GM12878 (cell line): ENCODE measurements around the gene NHLRC3. TPM values are rescaled to one million over a fixed set of nuclear protein-coding genes. Genes with fewer than 3 reads are reported as not detected.

Experiments used
- NR2C1 ChIP-seq: fragments of 450-650 bp; IDR thresholded peaks from 2 replicates; pipeline ENCODE4 v1.6.1; 2017; ENCODE audit warnings: antibody characterized with exemption, mild to moderate bottlenecking, moderate library complexity
- USF1 ChIP-seq: IDR thresholded peaks from 2 replicates; pipeline ENCODE4 v1.6.1; 2011; ENCODE audit warnings: borderline replicate concordance, low read depth, mild to moderate bottlenecking, moderate library complexity, mixed read lengths, low read length; ENCODE audit not compliant: insufficient read depth; ENCODE audit errors: extremely low read length
- polyA plus RNA-seq, 11 experiments: library from polyadenylated mRNA; depleted of rRNA in 4 of 11; unstranded in 6 of 11; stranded (reverse) in 5 of 11; fragments of >200 nt; fragmentation: Nextera tagmentation in 4 of 11; fragmentation: Illumina TruSeq in 1 of 11; extraction: Ambion mirVana in 4 of 11; extraction: Trizol in 1 of 11; gene quantifications; 1 replicate in 1 of 11; 2 replicates in 10 of 11; pipeline versions ENCODE4 v1.2.1 to v1.2.3, GENCODE V29; 2011 to 2016; ENCODE audit warnings: inconsistent platforms in 2 of 11, missing spikeins in 2 of 11, low read depth in 1 of 11
- total RNA-seq, 4 experiments: library from RNA; depleted of rRNA in 3 of 4; stranded (reverse); fragments of >200 nt in 3 of 4; fragmentation: Illumina TruSeq in 1 of 4; extraction: Trizol in 1 of 4; gene quantifications; 2 replicates each; pipeline versions ENCODE4 v1.2.1 to v1.2.3, GENCODE V29; 2013 to 2021
- TF ChIP-seq, protein P1 (sequence below), 3 experiments: IDR thresholded peaks in 2 of 3; conservative IDR thresholded peaks in 1 of 3; 2 replicates each; pipeline ENCODE4 v1.5.1; 2011; ENCODE audit warnings: low read depth in 3 of 3, low read length in 3 of 3, mild to moderate bottlenecking in 3 of 3, control low read depth in 2 of 3, moderate library complexity in 2 of 3, inconsistent platforms in 1 of 3, mixed read lengths in 1 of 3; ENCODE audit not compliant: control insufficient read depth in 2 of 3, insufficient read depth in 1 of 3; ENCODE audit errors: extremely low read depth in 1 of 3
- TF ChIP-seq, protein P2 (sequence below): fragments of 450-650 bp; formaldehyde crosslinking; IDR thresholded peaks from 2 replicates; pipeline ENCODE4 v1.4.0; 2020; ENCODE audit warnings: mild to moderate bottlenecking, moderate library complexity

Gene NHLRC3
- total and polyA plus RNA-seq, 10 of the 15 experiments (the other 5 are each of a cell fraction or from before 2014, with no cell fraction given): 8.3 to 38.0 (median 18.9) TPM

DNA sequence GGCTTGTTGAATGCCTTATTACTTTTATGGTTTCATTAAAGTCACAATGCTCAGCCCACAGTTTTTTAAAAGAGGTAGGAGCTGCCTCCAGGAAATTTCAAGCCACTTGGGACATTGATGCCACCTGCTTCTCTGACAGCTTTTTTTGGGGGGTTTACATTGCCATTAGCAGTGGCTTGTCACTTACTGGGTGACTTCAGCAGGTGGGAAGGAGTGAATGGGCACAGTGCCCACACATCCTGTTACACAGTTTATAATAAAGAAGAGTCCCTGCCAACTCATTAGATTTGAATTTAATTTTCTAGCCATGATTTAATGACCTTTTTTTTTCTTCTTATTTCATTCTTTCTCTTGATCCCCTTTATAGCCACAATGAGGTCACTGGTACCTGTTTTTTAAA is 61.0 kb downstream of the NHLRC3 start (continued):
- TF ChIP-seq, protein P1, sequence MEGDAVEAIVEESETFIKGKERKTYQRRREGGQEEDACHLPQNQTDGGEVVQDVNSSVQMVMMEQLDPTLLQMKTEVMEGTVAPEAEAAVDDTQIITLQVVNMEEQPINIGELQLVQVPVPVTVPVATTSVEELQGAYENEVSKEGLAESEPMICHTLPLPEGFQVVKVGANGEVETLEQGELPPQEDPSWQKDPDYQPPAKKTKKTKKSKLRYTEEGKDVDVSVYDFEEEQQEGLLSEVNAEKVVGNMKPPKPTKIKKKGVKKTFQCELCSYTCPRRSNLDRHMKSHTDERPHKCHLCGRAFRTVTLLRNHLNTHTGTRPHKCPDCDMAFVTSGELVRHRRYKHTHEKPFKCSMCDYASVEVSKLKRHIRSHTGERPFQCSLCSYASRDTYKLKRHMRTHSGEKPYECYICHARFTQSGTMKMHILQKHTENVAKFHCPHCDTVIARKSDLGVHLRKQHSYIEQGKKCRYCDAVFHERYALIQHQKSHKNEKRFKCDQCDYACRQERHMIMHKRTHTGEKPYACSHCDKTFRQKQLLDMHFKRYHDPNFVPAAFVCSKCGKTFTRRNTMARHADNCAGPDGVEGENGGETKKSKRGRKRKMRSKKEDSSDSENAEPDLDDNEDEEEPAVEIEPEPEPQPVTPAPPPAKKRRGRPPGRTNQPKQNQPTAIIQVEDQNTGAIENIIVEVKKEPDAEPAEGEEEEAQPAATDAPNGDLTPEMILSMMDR (IDR thresholded peaks at IDR 0.05 in 2 of 3, conservative IDR thresholded peaks at IDR 0.05 in 1 of 3; ENCODE audit: control insufficient read depth in 2 of 3, extremely low read depth in 1 of 3, insufficient read depth in 1 of 3, low read depth in 3 of 3, low read length in 3 of 3): no peak
- TF ChIP-seq NR2C1 (no peak), USF1 (no peak)
- TF ChIP-seq, protein P2, sequence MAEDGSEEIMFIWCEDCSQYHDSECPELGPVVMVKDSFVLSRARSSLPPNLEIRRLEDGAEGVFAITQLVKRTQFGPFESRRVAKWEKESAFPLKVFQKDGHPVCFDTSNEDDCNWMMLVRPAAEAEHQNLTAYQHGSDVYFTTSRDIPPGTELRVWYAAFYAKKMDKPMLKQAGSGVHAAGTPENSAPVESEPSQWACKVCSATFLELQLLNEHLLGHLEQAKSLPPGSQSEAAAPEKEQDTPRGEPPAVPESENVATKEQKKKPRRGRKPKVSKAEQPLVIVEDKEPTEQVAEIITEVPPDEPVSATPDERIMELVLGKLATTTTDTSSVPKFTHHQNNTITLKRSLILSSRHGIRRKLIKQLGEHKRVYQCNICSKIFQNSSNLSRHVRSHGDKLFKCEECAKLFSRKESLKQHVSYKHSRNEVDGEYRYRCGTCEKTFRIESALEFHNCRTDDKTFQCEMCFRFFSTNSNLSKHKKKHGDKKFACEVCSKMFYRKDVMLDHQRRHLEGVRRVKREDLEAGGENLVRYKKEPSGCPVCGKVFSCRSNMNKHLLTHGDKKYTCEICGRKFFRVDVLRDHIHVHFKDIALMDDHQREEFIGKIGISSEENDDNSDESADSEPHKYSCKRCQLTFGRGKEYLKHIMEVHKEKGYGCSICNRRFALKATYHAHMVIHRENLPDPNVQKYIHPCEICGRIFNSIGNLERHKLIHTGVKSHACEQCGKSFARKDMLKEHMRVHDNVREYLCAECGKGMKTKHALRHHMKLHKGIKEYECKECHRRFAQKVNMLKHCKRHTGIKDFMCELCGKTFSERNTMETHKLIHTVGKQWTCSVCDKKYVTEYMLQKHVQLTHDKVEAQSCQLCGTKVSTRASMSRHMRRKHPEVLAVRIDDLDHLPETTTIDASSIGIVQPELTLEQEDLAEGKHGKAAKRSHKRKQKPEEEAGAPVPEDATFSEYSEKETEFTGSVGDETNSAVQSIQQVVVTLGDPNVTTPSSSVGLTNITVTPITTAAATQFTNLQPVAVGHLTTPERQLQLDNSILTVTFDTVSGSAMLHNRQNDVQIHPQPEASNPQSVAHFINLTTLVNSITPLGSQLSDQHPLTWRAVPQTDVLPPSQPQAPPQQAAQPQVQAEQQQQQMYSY (CRISPR knock-in tag): no peak

Other genes starting within 250 kb of the NHLRC3 start
- gene STOML3, start 47.6 kb upstream of the NHLRC3 start, total RNA-seq (2014; rRNA removed): not detected in 2 replicates
- not detected in 2 replicates for gene STOML3, start 47.6 kb upstream of the NHLRC3 start, total RNA-seq (2014; rRNA removed; fragmentation: Illumina TruSeq; extraction: Trizol)
- not detected in 2 replicates for gene STOML3, start 47.6 kb upstream of the NHLRC3 start, total RNA-seq (2021)
- gene STOML3, start 47.6 kb upstream of the NHLRC3 start, polyA plus RNA-seq (2011; rRNA removed): not detected in 2 replicates
- not detected in 2 replicates for gene STOML3, start 47.6 kb upstream of the NHLRC3 start, polyA plus RNA-seq (2014; fragmentation: Illumina TruSeq; extraction: Trizol)
- gene STOML3, start 47.6 kb upstream of the NHLRC3 start, polyA plus RNA-seq (2014; fragmentation: Nextera tagmentation; extraction: Ambion mirVana): not detected
- gene STOML3, start 47.6 kb upstream of the NHLRC3 start, polyA plus RNA-seq (2014; rRNA removed): not detected in 2 replicates
- gene STOML3, start 47.6 kb upstream of the NHLRC3 start, polyA plus RNA-seq (2016; fragmentation: Nextera tagmentation; extraction: Ambion mirVana): not detected
- 16.1 and 23.8 TPM in 2 replicates for gene PROSER1, start 367 bp upstream of the NHLRC3 start, total RNA-seq (2014; rRNA removed)
- 14.3 and 16.9 TPM in 2 replicates for gene PROSER1, start 367 bp upstream of the NHLRC3 start, total RNA-seq (2014; rRNA removed; fragmentation: Illumina TruSeq; extraction: Trizol)
- gene PROSER1, start 367 bp upstream of the NHLRC3 start, total RNA-seq (2021): 66.0 TPM in 2 replicates
- 18.3 and 28.3 TPM in 2 replicates for gene PROSER1, start 367 bp upstream of the NHLRC3 start, polyA plus RNA-seq (2011; rRNA removed)
- gene PROSER1, start 367 bp upstream of the NHLRC3 start, polyA plus RNA-seq (2014; fragmentation: Illumina TruSeq; extraction: Trizol): 47.9 and 53.8 TPM in 2 replicates
- 10 to 100 TPM; 19.6 to 20.8 TPM for gene PROSER1, start 367 bp upstream of the NHLRC3 start, polyA plus RNA-seq (2014; fragmentation: Nextera tagmentation; extraction: Ambion mirVana)
- gene PROSER1, start 367 bp upstream of the NHLRC3 start, polyA plus RNA-seq (2014; rRNA removed): 25.5 and 25.7 TPM in 2 replicates
- 10 to 100 TPM; 38.9 to 39.8 TPM for gene PROSER1, start 367 bp upstream of the NHLRC3 start, polyA plus RNA-seq (2016; fragmentation: Nextera tagmentation; extraction: Ambion mirVana)